ENCODE results near the gene RHOB. TPM values are rescaled to one million over a fixed set of nuclear protein-coding genes. Genes with fewer than 3 reads are reported as not detected.

The RHOB gene
- total RNA-seq, 1 donor from 2014 or later, result 204 TPM

GRCh38 chr2:20431301-20431698 is 15.6 kb upstream of the RHOB start:
- no peaks in the 10 kb centered on the region for H3K27me3 ChIP-seq (ENCODE audit: control insufficient read depth, insufficient read depth, low read length)
- H3K4me3 ChIP-seq (ENCODE audit: low read depth, low read length), result no peak overlapping the region
- H3K36me3 ChIP-seq (ENCODE audit: control insufficient read depth, insufficient read depth, low read length), result no peaks in the 10 kb centered on the region
- TF ChIP-seq CTCF (IDR thresholded peaks at IDR 0.05; ENCODE audit: insufficient read depth, low read length, poor library complexity, severe bottlenecking), result no peak
- no peak for DNase-seq (ENCODE audit: low read depth)

- DNase-seq (ENCODE audit: low read depth), result no peak
- H3K4me3 ChIP-seq (ENCODE audit: low read depth, low read length), result no peak overlapping the region
- TF ChIP-seq CTCF (IDR thresholded peaks at IDR 0.05; ENCODE audit: insufficient read depth, low read length, poor library complexity, severe bottlenecking), result no peak
- no peaks in the 10 kb centered on the region for H3K27me3 ChIP-seq (ENCODE audit: control insufficient read depth, insufficient read depth, low read length)
- no peaks in the 10 kb centered on the region for H3K36me3 ChIP-seq (ENCODE audit: control insufficient read depth, insufficient read depth, low read length)
Observed at GRCh38 chr2:20431772-20432171, 15.1 kb upstream of the RHOB start.

- no peak for DNase-seq (ENCODE audit: low read depth)
- no peaks in the 10 kb centered on the region for H3K36me3 ChIP-seq (ENCODE audit: control insufficient read depth, insufficient read depth, low read length)
- H3K27me3 ChIP-seq (ENCODE audit: control insufficient read depth, insufficient read depth, low read length), result no peaks in the 10 kb centered on the region
- no peak overlapping the region for H3K4me3 ChIP-seq (ENCODE audit: low read depth, low read length)
- no peak for TF ChIP-seq CTCF (IDR thresholded peaks at IDR 0.05; ENCODE audit: insufficient read depth, low read length, poor library complexity, severe bottlenecking)
Observed at GRCh38 chr2:20432714-20433113, 14.2 kb upstream of the RHOB start.

GRCh38 chr2:20433249-20433648 is 13.6 kb upstream of the RHOB start:
- DNase-seq (ENCODE audit: low read depth), result no peak
- Histone ChIP-seq H3K4me3 (ENCODE audit: low read depth, low read length) (no peak overlapping the region), H3K36me3 (ENCODE audit: control insufficient read depth, insufficient read depth, low read length) (no peaks in the 10 kb centered on the region), H3K27me3 (ENCODE audit: control insufficient read depth, insufficient read depth, low read length) (no peaks in the 10 kb centered on the region)
- TF ChIP-seq CTCF (IDR thresholded peaks at IDR 0.05; ENCODE audit: insufficient read depth, low read length, poor library complexity, severe bottlenecking), result no peak

GRCh38 chr2:20433946-20434553 is 12.8 kb upstream of the RHOB start:
- DNase-seq (ENCODE audit: low read depth), result no peak
- no peak for TF ChIP-seq CTCF (IDR thresholded peaks at IDR 0.05; ENCODE audit: insufficient read depth, low read length, poor library complexity, severe bottlenecking)
- Histone ChIP-seq H3K4me3 (ENCODE audit: low read depth, low read length) (no peak overlapping the region), H3K36me3 (ENCODE audit: control insufficient read depth, insufficient read depth, low read length) (no peaks in the 10 kb centered on the region), H3K27me3 (ENCODE audit: control insufficient read depth, insufficient read depth, low read length) (no peaks in the 10 kb centered on the region)
